Neural cell (in vitro differentiated cells): ENCODE data around the gene LRIG2. TPM values are rescaled to one million over a fixed set of nuclear protein-coding genes. Genes with fewer than 3 reads are reported as not detected.

Experiments used
- H2AFZ ChIP-seq: fragments of 200-600, 300-800 bp; sonication (generic), shearing (Covaris generic); 2 replicates; pipeline ENCODE4 v1.6.0; 2014; ENCODE audit warnings: low read depth, mild to moderate bottlenecking, antibody characterized with exemption, low read length, moderate library complexity
- H3F3A ChIP-seq: fragments of 200-600 bp; shearing (Covaris generic); 2 replicates; pipeline ENCODE4 v1.6.1; 2016; ENCODE audit warnings: mild to moderate bottlenecking, moderate library complexity, mixed read lengths, antibody characterized with exemption, low read length; ENCODE audit not compliant: insufficient read depth, poor library complexity, severe bottlenecking
- H3K27ac ChIP-seq: fragments of 200-600, 300-800 bp; sonication (generic), shearing (Covaris generic); 2 replicates; pipeline ENCODE4 v1.5.1; 2014; ENCODE audit warnings: mild to moderate bottlenecking, low read length, moderate library complexity
- H3K27me3 ChIP-seq: fragments of 300-800, 200-600 bp; sonication (generic), shearing (Covaris generic); 2 replicates; pipeline ENCODE4 v1.6.0; 2014; ENCODE audit warnings: mild to moderate bottlenecking, low read depth, low read length, moderate library complexity; ENCODE audit not compliant: insufficient read depth
- H3K36me3 ChIP-seq: fragments of 300-800, 200-600 bp; sonication (generic), shearing (Covaris generic); 2 replicates; pipeline ENCODE4 v1.5.1; 2014; ENCODE audit warnings: mild to moderate bottlenecking, antibody characterized with exemption, low read length, moderate library complexity; ENCODE audit not compliant: insufficient read depth
- H3K4me2 ChIP-seq: fragments of 300-800, 200-600 bp; sonication (generic), shearing (Covaris generic); 2 replicates; pipeline ENCODE4 v1.6.0; 2014; ENCODE audit warnings: mild to moderate bottlenecking, low read length
- H3K4me3 ChIP-seq: fragments of 300-800, 200-600 bp; sonication (generic), shearing (Covaris generic); 2 replicates; pipeline ENCODE4 v1.5.1; 2014; ENCODE audit warnings: mild to moderate bottlenecking, low read length, moderate library complexity
- H3K79me2 ChIP-seq: fragments of 200-600 bp; shearing (Covaris generic); replicated peaks from 2 replicates; pipeline ENCODE4 v1.6.0; 2014; ENCODE audit warnings: mild to moderate bottlenecking, low read length, moderate library complexity; ENCODE audit not compliant: insufficient read depth
- H3K9ac ChIP-seq: fragments of 300-800, 200-600 bp; sonication (generic), shearing (Covaris generic); 2 replicates; pipeline ENCODE4 v1.6.1; 2016; ENCODE audit warnings: mild to moderate bottlenecking, low read length, mixed read lengths
- H3K9me2 ChIP-seq: fragments of 200-600 bp; shearing (Covaris generic); 2 replicates; pipeline ENCODE4 v1.6.1; 2016; ENCODE audit warnings: mild to moderate bottlenecking, low read length, mixed read lengths; ENCODE audit not compliant: insufficient read depth
- H3K9me3 ChIP-seq: fragments of 200-600, 300-800 bp; sonication (generic), shearing (Covaris generic); 2 replicates; pipeline ENCODE4 v1.6.1; 2016; ENCODE audit warnings: mild to moderate bottlenecking, mixed run types, low read length, moderate library complexity, mixed read lengths
- H4K20me1 ChIP-seq: fragments of 200-600 bp; shearing (Covaris generic); 2 replicates; pipeline ENCODE4 v1.6.1; 2016; ENCODE audit warnings: mild to moderate bottlenecking, mixed run types; ENCODE audit not compliant: insufficient read depth
- CTCF ChIP-seq: fragments of 450-650 bp; IDR thresholded peaks from 2 replicates; pipeline ENCODE4 v1.5.1; 2014; ENCODE audit warnings: antibody characterized with exemption, mild to moderate bottlenecking, moderate library complexity; ENCODE audit not compliant: poor library complexity, severe bottlenecking
- EP300 ChIP-seq: fragments of 450-650 bp; conservative IDR thresholded peaks from 2 replicates; pipeline ENCODE4 v1.6.1; 2014; ENCODE audit warnings: antibody characterized with exemption, mild to moderate bottlenecking, moderate library complexity; ENCODE audit not compliant: poor library complexity, severe bottlenecking
- EZH2 ChIP-seq: fragments of 200-600, 300-800 bp; shearing (Covaris generic), sonication (generic); IDR thresholded peaks from 2 replicates; pipeline ENCODE4 v1.6.1; 2014; ENCODE audit warnings: antibody characterized with exemption, low read length, borderline replicate concordance, mild to moderate bottlenecking; ENCODE audit not compliant: insufficient read depth, poor library complexity, severe bottlenecking
- MXI1 ChIP-seq: fragments of 450-650 bp; conservative IDR thresholded peaks from 2 replicates; pipeline ENCODE4 v1.6.1; 2014; ENCODE audit warnings: antibody characterized with exemption, mild to moderate bottlenecking; ENCODE audit not compliant: poor library complexity, severe bottlenecking
- POLR2AphosphoS5 ChIP-seq: IDR thresholded peaks from 2 replicates; pipeline ENCODE4 v1.6.1; 2012
- RAD21 ChIP-seq: fragments of 450-650 bp; conservative IDR thresholded peaks from 2 replicates; pipeline ENCODE4 v1.6.1; 2014; ENCODE audit warnings: antibody characterized with exemption, mild to moderate bottlenecking, moderate library complexity
- SMC3 ChIP-seq: fragments of 450-650 bp; conservative IDR thresholded peaks from 2 replicates; pipeline ENCODE4 v1.6.1; 2014; ENCODE audit warnings: antibody characterized with exemption, mild to moderate bottlenecking, moderate library complexity; ENCODE audit not compliant: poor library complexity
- TAF1 ChIP-seq: IDR thresholded peaks from 2 replicates; pipeline ENCODE4 v1.6.1; 2012; ENCODE audit warnings: low read depth
- polyA plus RNA-seq: library from polyadenylated mRNA; depleted of rRNA; stranded (reverse); fragments of >200 nt; gene quantifications from 2 replicates; pipeline ENCODE4 v1.2.3, GENCODE V29; 2014
- TF ChIP-seq, protein P1 (sequence below): IDR thresholded peaks from 2 replicates; pipeline ENCODE4 v1.6.1; 2012; ENCODE audit warnings: borderline replicate concordance

LRIG2 gene
- polyA plus RNA-seq, 1 donor from 2014 or later: 11.1 TPM

DNA sequence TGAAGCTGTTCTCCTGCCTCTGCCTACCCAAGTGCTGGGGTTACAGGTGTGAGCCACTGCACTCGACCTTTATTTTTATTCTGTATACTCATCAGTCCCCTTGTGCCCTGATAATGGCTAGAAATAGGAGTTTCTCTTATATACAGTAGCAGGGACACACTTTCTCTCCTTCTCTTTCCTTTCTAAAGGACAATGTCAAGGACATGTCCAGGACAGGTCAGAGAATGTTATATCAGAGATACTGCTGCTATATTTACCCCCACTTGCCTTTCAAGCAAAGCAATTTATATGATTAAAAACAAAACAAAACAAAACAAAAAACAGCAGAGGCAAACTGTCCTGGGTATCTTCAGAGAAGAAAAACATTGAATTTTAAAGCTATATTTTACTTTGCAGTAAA is 43.2 kb upstream of the LRIG2 start:
- TF ChIP-seq EP300: no peak
- TF ChIP-seq POLR2AphosphoS5: no peak
- TF ChIP-seq TAF1: no peak
- no peak for TF ChIP-seq EZH2
- no peak for TF ChIP-seq CTCF
- TF ChIP-seq SMC3: no peak
- TF ChIP-seq, protein P1, sequence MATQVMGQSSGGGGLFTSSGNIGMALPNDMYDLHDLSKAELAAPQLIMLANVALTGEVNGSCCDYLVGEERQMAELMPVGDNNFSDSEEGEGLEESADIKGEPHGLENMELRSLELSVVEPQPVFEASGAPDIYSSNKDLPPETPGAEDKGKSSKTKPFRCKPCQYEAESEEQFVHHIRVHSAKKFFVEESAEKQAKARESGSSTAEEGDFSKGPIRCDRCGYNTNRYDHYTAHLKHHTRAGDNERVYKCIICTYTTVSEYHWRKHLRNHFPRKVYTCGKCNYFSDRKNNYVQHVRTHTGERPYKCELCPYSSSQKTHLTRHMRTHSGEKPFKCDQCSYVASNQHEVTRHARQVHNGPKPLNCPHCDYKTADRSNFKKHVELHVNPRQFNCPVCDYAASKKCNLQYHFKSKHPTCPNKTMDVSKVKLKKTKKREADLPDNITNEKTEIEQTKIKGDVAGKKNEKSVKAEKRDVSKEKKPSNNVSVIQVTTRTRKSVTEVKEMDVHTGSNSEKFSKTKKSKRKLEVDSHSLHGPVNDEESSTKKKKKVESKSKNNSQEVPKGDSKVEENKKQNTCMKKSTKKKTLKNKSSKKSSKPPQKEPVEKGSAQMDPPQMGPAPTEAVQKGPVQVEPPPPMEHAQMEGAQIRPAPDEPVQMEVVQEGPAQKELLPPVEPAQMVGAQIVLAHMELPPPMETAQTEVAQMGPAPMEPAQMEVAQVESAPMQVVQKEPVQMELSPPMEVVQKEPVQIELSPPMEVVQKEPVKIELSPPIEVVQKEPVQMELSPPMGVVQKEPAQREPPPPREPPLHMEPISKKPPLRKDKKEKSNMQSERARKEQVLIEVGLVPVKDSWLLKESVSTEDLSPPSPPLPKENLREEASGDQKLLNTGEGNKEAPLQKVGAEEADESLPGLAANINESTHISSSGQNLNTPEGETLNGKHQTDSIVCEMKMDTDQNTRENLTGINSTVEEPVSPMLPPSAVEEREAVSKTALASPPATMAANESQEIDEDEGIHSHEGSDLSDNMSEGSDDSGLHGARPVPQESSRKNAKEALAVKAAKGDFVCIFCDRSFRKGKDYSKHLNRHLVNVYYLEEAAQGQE: no peak
- TF ChIP-seq RAD21: no peak
- TF ChIP-seq MXI1: no peak
- H4K20me1 ChIP-seq: no peaks in the 10 kb centered on the region
- H3K4me3 ChIP-seq: no peak overlapping the region

GRCh38 chr1:113031171-113031933 is 41.6 kb upstream of the LRIG2 start:
- no peak overlapping the region for H2AFZ ChIP-seq
- TF ChIP-seq EP300 (no peak), POLR2AphosphoS5 (no peak), RAD21 (no peak), MXI1 (no peak), EZH2 (no peak), CTCF (no peak), SMC3 (no peak), TAF1 (no peak)
- TF ChIP-seq, protein P1: no peak

More for the DNA sequence above, 43.2 kb upstream of the LRIG2 start:
- H3K9ac ChIP-seq: no peak overlapping the region
- H3K27me3 ChIP-seq: no peaks in the 10 kb centered on the region
- no peaks in the 10 kb centered on the region for H3K79me2 ChIP-seq
- no peaks in the 10 kb centered on the region for H3K9me2 ChIP-seq
- H3K9me3 ChIP-seq: no peaks in the 10 kb centered on the region
- H2AFZ ChIP-seq: no peak overlapping the region
- no peak overlapping the region for H3K4me2 ChIP-seq
- no peaks in the 10 kb centered on the region for H3K36me3 ChIP-seq
- no peak overlapping the region for H3K27ac ChIP-seq
- H3F3A ChIP-seq: no peaks in the 10 kb centered on the region

More at GRCh38 chr1:113031171-113031933, 41.6 kb upstream of the LRIG2 start:
- H3K79me2 ChIP-seq: no peaks in the 10 kb centered on the region
- H3K4me3 ChIP-seq: no peak overlapping the region
- H3K27ac ChIP-seq: no peak overlapping the region
- H3K36me3 ChIP-seq: no peaks in the 10 kb centered on the region
- H3F3A ChIP-seq: no peaks in the 10 kb centered on the region
- no peak overlapping the region for H3K4me2 ChIP-seq
- H3K9me3 ChIP-seq: no peaks in the 10 kb centered on the region
- H3K27me3 ChIP-seq: no peaks in the 10 kb centered on the region
- H3K9me2 ChIP-seq: no peaks in the 10 kb centered on the region
- H4K20me1 ChIP-seq: no peaks in the 10 kb centered on the region
- H3K9ac ChIP-seq: no peak overlapping the region
